GM12878 (cell line): ENCODE data around the gene USP10. TPM values are rescaled to one million over a fixed set of nuclear protein-coding genes. Genes with fewer than 3 reads are reported as not detected.

ENCODE experiments used
- ATAC-seq: fragments of 200-7000 bp; cut with Tn5 transposase; 3 replicates; pipeline ENCODE4 v1.9.1; 2020; ENCODE audit warnings: mild to moderate bottlenecking, moderate library complexity
- BruUV-seq: library from RNA; stranded (reverse); fragments of 400-500 nt; replicated peaks from 2 replicates; lab custom pipeline; 2021; lab: Mats Ljungman, UMichigan
- CTCF ChIA-PET: fragments of 300-600 bp; sonication (Branson Sonifier 250); formaldehyde crosslinking; extraction: SDS; loops from one replicate; lab custom pipeline; 2021; ENCODE audit warnings: inconsistent platforms; lab: Yijun Ruan, JAX
- POLR2A ChIA-PET: fragments of 350-600 bp; formaldehyde crosslinking; extraction: SDS; loops from one replicate; lab custom pipeline; 2021; ENCODE audit warnings: inconsistent platforms; lab: Charles Lee
- RAD21 ChIA-PET: fragments of 300-600 bp; sonication (Branson Sonifier 250); formaldehyde crosslinking; loops from one replicate; lab custom pipeline; 2023; ENCODE audit warnings: antibody characterized with exemption; ENCODE audit not compliant: unreplicated experiment; lab: Charles Lee
- SMC1A ChIA-PET: fragments of 300-600 bp; sonication (Branson Sonifier 250); formaldehyde crosslinking; loops from one replicate; lab custom pipeline; 2023; ENCODE audit not compliant: unreplicated experiment, uncharacterized antibody; lab: Charles Lee
- DNase-seq: peaks from one replicate; pipeline ENCODE4 v3.0.0-alpha.2; 2011; ENCODE audit warnings: low read depth, low spot score
- FAIRE-seq: peaks from 3 replicates; lab custom pipeline; 2011; peaks lifted over from hg19 to GRCh38; lab: Jason Lieb, UNC
- H2AFZ ChIP-seq: 2 replicates; pipeline ENCODE4 v1.6.0; 2011; ENCODE audit warnings: low read depth, low read length, control low read depth; ENCODE audit not compliant: control insufficient read depth
- H3K27ac ChIP-seq: 2 replicates; pipeline ENCODE4 v1.5.1; 2011; ENCODE audit warnings: control low read depth; ENCODE audit not compliant: control insufficient read depth, insufficient read depth
- H3K27me3 ChIP-seq, 2 experiments: replicated peaks in 1 of 2; 2 replicates each; pipeline versions ENCODE4 v1.6.0 to v1.6.1; 2011; ENCODE audit warnings: low read length in 1 of 2; ENCODE audit not compliant: control insufficient read depth in 2 of 2, insufficient read depth in 2 of 2
- H3K36me3 ChIP-seq, 2 experiments: 2 replicates each; pipeline ENCODE4 v1.5.1; 2011; ENCODE audit warnings: low read length in 1 of 2; ENCODE audit not compliant: control insufficient read depth in 2 of 2, insufficient read depth in 2 of 2
- H3K4me1 ChIP-seq: 2 replicates; pipeline ENCODE4 v1.6.1; 2011; ENCODE audit warnings: mild to moderate bottlenecking, low read length, moderate library complexity, mixed read lengths; ENCODE audit not compliant: control insufficient read depth, insufficient read depth
- H3K4me2 ChIP-seq: 2 replicates; pipeline ENCODE4 v1.6.0; 2011; ENCODE audit warnings: control low read depth; ENCODE audit not compliant: control insufficient read depth, insufficient read depth
- H3K4me3 ChIP-seq: fragments of 200-600 bp; sonication (generic); 2 replicates; pipeline ENCODE4 v1.5.1; 2016
- H3K79me2 ChIP-seq: 2 replicates; pipeline ENCODE4 v1.6.0; 2011; ENCODE audit warnings: low read length; ENCODE audit not compliant: control insufficient read depth, insufficient read depth
- H3K9ac ChIP-seq: 2 replicates; pipeline ENCODE4 v1.8.0; 2011; ENCODE audit warnings: low read length, control low read depth, mixed read lengths; ENCODE audit not compliant: control insufficient read depth, insufficient read depth
- H3K9me3 ChIP-seq: replicated peaks from 3 replicates; pipeline ENCODE4 v1.5.1; 2011; ENCODE audit warnings: mild to moderate bottlenecking, low read length; ENCODE audit not compliant: control insufficient read depth, insufficient read depth
- H4K20me1 ChIP-seq: 2 replicates; pipeline ENCODE4 v1.6.0; 2011; ENCODE audit not compliant: control insufficient read depth, insufficient read depth
- CREM ChIP-seq: IDR thresholded peaks from 2 replicates; pipeline ENCODE4 v1.6.1; 2014; ENCODE audit warnings: antibody characterized with exemption, low read depth
- E2F4 ChIP-seq: IDR thresholded peaks from 2 replicates; pipeline ENCODE4 v1.6.1; 2012; ENCODE audit warnings: low read depth, low read length, improper control_type of control experiment
- PBX3 ChIP-seq: IDR thresholded peaks from 2 replicates; pipeline ENCODE4 v1.6.1; 2011; ENCODE audit warnings: mild to moderate bottlenecking, low read depth, low read length, moderate library complexity; ENCODE audit not compliant: insufficient replicate concordance
- RBBP5 ChIP-seq: fragments of 200-600 bp; sonication (generic); conservative IDR thresholded peaks from 2 replicates; pipeline ENCODE4 v1.6.1; 2016
- WRNIP1 ChIP-seq: IDR thresholded peaks from 2 replicates; pipeline ENCODE4 v1.6.1; 2011; ENCODE audit warnings: low read depth, low read length, improper control_type of control experiment, borderline replicate concordance
- ZNF384 ChIP-seq: IDR thresholded peaks from 2 replicates; pipeline ENCODE4 v1.6.1; 2012; ENCODE audit warnings: low read depth, mild to moderate bottlenecking, low read length, improper control_type of control experiment, borderline replicate concordance
- WGBS: methylation state at CpG from one replicate; pipeline ENCODE4 v1.1.6; 2016; ENCODE audit warnings: low lambda C conversion rate; ENCODE audit not compliant: insufficient replicate concordance, insufficient coverage; ENCODE audit errors: missing lambda C conversion rate; 5-methylcytosine and 5-hydroxymethylcytosine counted together
- in situ Hi-C: fragments of 300-500 bp; cut with MboI; formaldehyde crosslinking; loops from 9 replicates; pipeline ENCODE4 v1.14.3; 2018; ENCODE audit warnings: mixed read lengths
- intact Hi-C: fragments of 100-400 bp; cut with micrococcal nuclease; formaldehyde crosslinking; loops from one replicate; pipeline ENCODE4 v1.14.2; 2022; ENCODE audit not compliant: unreplicated experiment
- polyA plus RNA-seq, 11 experiments: library from polyadenylated mRNA; depleted of rRNA in 4 of 11; unstranded in 6 of 11; stranded (reverse) in 5 of 11; fragments of >200 nt; fragmentation: Nextera tagmentation in 4 of 11; fragmentation: Illumina TruSeq in 1 of 11; extraction: Ambion mirVana in 4 of 11; extraction: Trizol in 1 of 11; gene quantifications; 1 replicate in 1 of 11; 2 replicates in 10 of 11; pipeline versions ENCODE4 v1.2.1 to v1.2.3, GENCODE V29; 2011 to 2016; ENCODE audit warnings: inconsistent platforms in 2 of 11, missing spikeins in 2 of 11, low read depth in 1 of 11
- total RNA-seq, 4 experiments: library from RNA; depleted of rRNA in 3 of 4; stranded (reverse); fragments of >200 nt in 3 of 4; fragmentation: Illumina TruSeq in 1 of 4; extraction: Trizol in 1 of 4; gene quantifications; 2 replicates each; pipeline versions ENCODE4 v1.2.1 to v1.2.3, GENCODE V29; 2013 to 2021

Gene USP10
- total and polyA plus RNA-seq, 10 of the 15 experiments (the other 5 are each of a cell fraction or from before 2014, with no cell fraction given), result 46.1 to 160 (median 105) TPM

GRCh38 chr16:84787263-84787622 is 87.4 kb downstream of the USP10 start:
- intact Hi-C loops, result no loop called here
- no peaks in the 10 kb centered on the region for H3K4me1 ChIP-seq
- TF ChIP-seq PBX3, result no peak
- no peak for TF ChIP-seq CREM
- TF ChIP-seq E2F4, result no peak
- no peak for TF ChIP-seq RBBP5
- no peak for TF ChIP-seq WRNIP1
- no peak for TF ChIP-seq ZNF384
- TF ChIP-seq, all 136 proteins: peak for 0
- ChIA-PET CTCF (interaction anchor here (0.6 to 1.4 kb wide), 2 partner anchors 11 to 48 kb away, joined by 3 read pairs; no protein-coding TSS in a partner anchor), POLR2A (no interaction called here), RAD21 (interaction anchor here (0.6 kb wide), 1 partner anchor 32 kb away, joined by 3 read pairs; no protein-coding TSS in a partner anchor), SMC1A (interaction anchor here (0.9 kb wide), 1 partner anchor 17 kb away, joined by 3 read pairs; no protein-coding TSS in a partner anchor)
- no peak overlapping the region for H3K9ac ChIP-seq
- H3K27ac ChIP-seq, result no peak overlapping the region
- H3K36me3 ChIP-seq, result no peaks in the 10 kb centered on the region; a peak in 1 of 4 replicates
- FAIRE-seq (no peak), ATAC-seq (no peak), DNase-seq (no peak)
- no peaks in the 10 kb centered on the region for H4K20me1 ChIP-seq
- WGBS, result 84% methylated on average over 5 of the region's 5 CpGs
- no peak overlapping the region for H3K4me3 ChIP-seq
- no peaks in the 10 kb centered on the region for H3K79me2 ChIP-seq
- no peaks in the 10 kb centered on the region for H3K27me3 ChIP-seq
- BruUV-seq, result no TSS peak
- H3K9me3 ChIP-seq, result no peaks in the 10 kb centered on the region
- in situ Hi-C loops, result no loop called here
- no peak overlapping the region for H3K4me2 ChIP-seq
- H2AFZ ChIP-seq, result no peak overlapping the region
